Coronary artery (tissue), 2 donors: ENCODE measurements around the gene GATA6.
A peak's percentile ranks its signal among the peaks of the same experiment; 100 is the strongest.
"Not testable (repeated sequence)": the region's sequence is repeated elsewhere in the genome, so short reads cannot be mapped to it uniquely, and the experiment has no call there.

ENCODE experiments used
- DNase-seq: peaks from one replicate; pipeline ENCODE4 v3.0.0-alpha.2; 2017; ENCODE audit warnings: low spot score
- H3K27ac ChIP-seq, 2 donors: fragments of 200-600 bp; sonication (generic); one replicate each; pipeline ENCODE4 v1.5.1; 2016 to 2019
- H3K4me3 ChIP-seq: fragments of 200-600 bp; sonication (generic); 2 replicates; pipeline ENCODE4 v1.5.1; 2016; ENCODE audit warnings: mild to moderate bottlenecking, moderate library complexity
- CTCF ChIP-seq: fragments of 200-600 bp; sonication (generic); IDR thresholded peaks from one replicate; pipeline ENCODE4 v1.5.1; 2019; ENCODE audit warnings: antibody characterized with exemption

The GATA6 gene

GRCh38 chr18:22182884-22183697 lies 13.7 kb downstream of the GATA6 start:
- Histone ChIP-seq H3K27ac (peak overlapping the region; percentile 89), H3K4me3 (no peak overlapping the region)
- TF ChIP-seq CTCF = no peak
- DNase-seq = no peak

GRCh38 chr18:22183698-22184170 lies 14.3 kb downstream of the GATA6 start:
- DNase-seq = no peak
- no peak overlapping the region for H3K4me3 ChIP-seq
- peak overlapping the region; percentile 89 for H3K27ac ChIP-seq

DNA sequence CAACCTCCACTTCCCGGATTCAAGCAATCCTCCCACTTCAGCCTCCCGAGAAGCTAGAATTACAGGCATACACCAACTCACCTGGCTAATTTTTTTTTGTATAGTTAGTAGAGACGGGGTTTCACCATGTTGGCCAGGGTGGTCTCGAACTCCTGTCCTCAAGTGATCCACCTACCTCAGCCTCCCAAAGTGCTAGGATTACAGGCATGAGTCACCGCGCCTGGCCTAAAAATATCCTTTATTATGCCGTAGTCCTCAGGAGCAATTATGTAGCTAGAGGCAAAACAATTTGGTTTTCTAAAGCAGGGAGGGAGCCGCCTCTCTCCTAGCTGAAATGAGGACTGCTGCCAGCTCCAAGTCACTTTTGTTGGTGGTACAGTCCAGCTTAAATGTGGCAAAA lies 15.2 kb downstream of the GATA6 start:
- Histone ChIP-seq H3K27ac (peak overlapping the region; percentile 89), H3K4me3 (peak overlapping the region; percentile 47)
- DNase-seq = not testable (repeated sequence)

More at GRCh38 chr18:22183698-22184170, 14.3 kb downstream of the GATA6 start:
- no peak for TF ChIP-seq CTCF

- H3K27ac ChIP-seq = peak overlapping the region; percentile 89
- peak; percentile 87 for DNase-seq
- no peak for TF ChIP-seq CTCF
- H3K4me3 ChIP-seq = peak overlapping the region; percentile 47
These were observed 15.9 kb downstream of the GATA6 start for GRCh38 chr18:22185273-22185672.

DNA sequence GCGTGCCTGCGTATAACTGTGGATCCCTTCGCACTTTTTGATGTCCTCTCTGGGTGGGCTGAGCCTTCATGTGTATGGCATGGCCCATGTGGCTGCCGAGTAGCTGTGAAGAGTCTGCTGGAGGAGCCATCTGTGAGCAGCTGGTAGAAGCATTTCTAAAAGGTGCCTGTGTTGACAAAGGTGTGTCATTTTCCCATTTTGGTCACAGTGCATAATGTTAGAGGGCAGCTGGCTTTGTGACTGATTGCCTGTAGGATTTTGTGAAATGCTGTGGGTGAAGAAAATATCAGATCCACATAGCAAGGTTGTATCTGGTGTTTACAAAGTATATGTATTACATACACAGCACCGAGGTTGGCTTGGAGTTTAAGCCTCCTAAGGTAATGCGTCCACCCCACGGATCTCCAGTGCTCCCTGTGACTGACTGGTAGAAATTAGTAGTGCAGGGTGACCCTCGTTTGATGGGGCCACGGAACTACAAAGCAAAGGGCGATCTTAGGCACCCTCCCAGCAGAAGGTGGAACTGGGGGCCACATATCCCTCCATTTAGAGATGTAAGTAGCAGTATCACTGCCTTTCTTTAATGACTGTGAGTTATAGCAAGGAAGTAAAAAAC lies 16.5 kb downstream of the GATA6 start:
- Histone ChIP-seq H3K4me3 (peak overlapping the region; percentile 47), H3K27ac (peak overlapping the region; percentile 89)
- TF ChIP-seq CTCF = no peak
- no peak for DNase-seq

DNA sequence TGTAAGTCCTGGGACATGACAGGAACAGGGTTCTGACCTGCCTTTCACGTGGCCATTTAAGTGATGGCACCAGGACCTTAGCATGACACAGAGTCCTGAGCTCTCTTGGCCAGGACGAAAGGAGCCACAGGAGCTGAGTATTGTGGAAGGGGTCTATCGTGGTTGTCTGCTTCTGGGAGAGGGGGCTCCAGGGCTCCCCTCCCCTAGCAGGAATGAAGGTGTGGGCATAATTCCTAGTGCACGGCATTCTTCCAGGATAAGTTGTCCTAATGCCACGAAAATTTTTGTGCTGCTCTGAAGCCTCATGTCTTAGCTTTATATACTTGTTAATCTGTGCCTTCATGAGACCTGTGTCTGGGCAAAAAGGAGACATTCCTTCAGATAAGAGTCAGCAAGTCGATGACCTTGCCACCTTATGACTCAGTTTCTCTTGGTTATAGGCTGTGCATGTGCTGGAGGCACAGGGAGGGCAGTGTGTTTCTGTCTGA lies 17.1 kb downstream of the GATA6 start:
- peak overlapping the region; percentile 47 for H3K4me3 ChIP-seq
- no peak for TF ChIP-seq CTCF
- DNase-seq = no peak
- peak overlapping the region; percentile 89 for H3K27ac ChIP-seq

- H3K4me3 ChIP-seq = peak overlapping the region; percentile 23
- peak overlapping the region; percentile 86 to 89 for H3K27ac ChIP-seq
- DNase-seq = peak; percentile 87
- TF ChIP-seq CTCF = no peak
These were observed 19.3 kb downstream of the GATA6 start for GRCh38 chr18:22188559-22189267.
